Panc1 (cell line): Measurements from ENCODE around the gene TSPAN5. TPM values are rescaled to one million over a fixed set of nuclear protein-coding genes. Genes with fewer than 3 reads are reported as not detected.

ENCODE experiments used
- ATAC-seq: fragments of 200-7000 bp; cut with Tn5 transposase; 2 replicates; pipeline ENCODE4 v1.9.1; 2020; ENCODE audit warnings: mild to moderate bottlenecking, moderate library complexity
- BruUV-seq: library from RNA; stranded (reverse); fragments of 400-500 nt; replicated peaks from 2 replicates; lab custom pipeline; 2021; lab: Mats Ljungman, UMichigan
- CTCF ChIA-PET: fragments of 300-600 bp; sonication (Branson Sonifier 250); formaldehyde crosslinking; loops from one replicate; lab custom pipeline; 2022; ENCODE audit warnings: antibody characterized with exemption; lab: Charles Lee
- POLR2A ChIA-PET: fragments of 300-600 bp; sonication (Branson Sonifier 250); formaldehyde crosslinking; loops from one replicate; lab custom pipeline; 2022; ENCODE audit warnings: antibody characterized with exemption; lab: Charles Lee
- DNase-seq: peaks from one replicate; pipeline ENCODE4 v3.0.0-alpha.2; 2010; ENCODE audit warnings: low read depth, low spot score
- H3K27ac ChIP-seq: 2 replicates; pipeline ENCODE4 v1.5.1; 2011; ENCODE audit warnings: mild to moderate bottlenecking, low read length, inconsistent platforms
- H3K27me3 ChIP-seq: fragments of 200-500 bp; sonication (Bioruptor generic); 2 replicates; pipeline ENCODE4 v1.6.0; 2014; ENCODE audit warnings: low read length, inconsistent platforms; ENCODE audit not compliant: control insufficient read depth, insufficient read depth
- H3K36me3 ChIP-seq: fragments of 200-500 bp; sonication (Bioruptor generic); 2 replicates; pipeline ENCODE4 v1.5.1; 2014; ENCODE audit warnings: inconsistent platforms, mild to moderate bottlenecking, low read length, moderate library complexity; ENCODE audit not compliant: control insufficient read depth, insufficient read depth
- H3K4me1 ChIP-seq: 2 replicates; pipeline ENCODE4 v1.5.1; 2011; ENCODE audit warnings: inconsistent platforms, mild to moderate bottlenecking, low read length, moderate library complexity; ENCODE audit not compliant: control insufficient read depth, insufficient read depth
- H3K4me3 ChIP-seq, 2 experiments: 2 replicates each; pipeline ENCODE4 v1.5.1; 2011 to 2012; ENCODE audit warnings: low read depth in 2 of 2, low read length in 2 of 2, mild to moderate bottlenecking in 2 of 2, inconsistent platforms in 1 of 2, moderate library complexity in 1 of 2
- H3K9me3 ChIP-seq: fragments of 200-500 bp; sonication (Bioruptor generic); 2 replicates; pipeline ENCODE4 v1.5.1; 2014; ENCODE audit warnings: low read depth, mild to moderate bottlenecking, inconsistent platforms, low read length, moderate library complexity; ENCODE audit not compliant: control insufficient read depth, insufficient read depth
- POLR2AphosphoS5 ChIP-seq: IDR thresholded peaks from 2 replicates; pipeline ENCODE4 v1.6.1; 2012; ENCODE audit warnings: mild to moderate bottlenecking, low read depth, low read length, moderate library complexity
- SIN3A ChIP-seq: IDR thresholded peaks from 2 replicates; pipeline ENCODE4 v1.6.1; 2012; ENCODE audit warnings: low read depth, mild to moderate bottlenecking, low read length, moderate library complexity, borderline replicate concordance; ENCODE audit not compliant: insufficient read depth
- TCF7L2 ChIP-seq: IDR thresholded peaks from 2 replicates; pipeline ENCODE4 v1.6.1; 2011; ENCODE audit warnings: mild to moderate bottlenecking, low read depth, low read length, inconsistent platforms
- in situ Hi-C: cut with HindIII; loops from 2 replicates; pipeline ENCODE4 v1.10.0; 2016; ENCODE audit warnings: low sequenced_read_pairs, low pct_unique_long_range_greater_than_20kb
- intact Hi-C: fragments of 100-400 bp; cut with micrococcal nuclease; formaldehyde crosslinking; loops from one replicate; pipeline ENCODE4 v1.10.0; 2022; ENCODE audit not compliant: unreplicated experiment
- total RNA-seq: library from RNA; stranded (reverse); gene quantifications from one replicate; pipeline ENCODE4 v1.2.1, GENCODE V29; 2021; ENCODE audit not compliant: unreplicated experiment
- TF ChIP-seq, protein P1 (sequence below), 2 experiments: IDR thresholded peaks; 2 replicates each; pipeline ENCODE4 v1.6.1; 2011 to 2012; ENCODE audit warnings: low read depth in 2 of 2, control low read depth in 1 of 2, low read length in 1 of 2, mild to moderate bottlenecking in 1 of 2, moderate library complexity in 1 of 2; ENCODE audit not compliant: insufficient read depth in 1 of 2
- TF ChIP-seq, protein P2 (sequence below): fragments of 450-650 bp; IDR thresholded peaks from 2 replicates; pipeline ENCODE4 v1.5.1; 2017; ENCODE audit warnings: mild to moderate bottlenecking

TSPAN5 gene
- total RNA-seq, 1 experiment from 2014 or later = 61.9 TPM

DNA sequence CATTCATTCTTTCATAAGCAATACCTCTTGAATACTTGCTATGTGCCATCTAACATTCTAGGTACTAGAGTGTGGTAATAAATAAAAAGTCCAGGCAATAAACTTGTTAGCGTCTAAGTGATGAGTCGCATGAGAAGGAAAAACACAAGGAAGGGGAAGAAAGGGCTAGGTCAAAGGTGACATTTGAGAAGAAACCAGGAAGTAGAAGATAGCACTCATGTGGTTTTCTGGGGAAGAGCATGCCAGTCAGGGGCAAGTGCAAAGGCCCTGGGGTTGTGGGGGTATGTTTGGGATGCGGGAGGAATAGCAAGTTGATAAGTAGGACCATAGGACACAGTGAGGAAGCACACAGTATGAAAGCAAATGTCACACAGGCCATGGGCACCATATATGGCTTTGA, 157.0 kb downstream of the TSPAN5 start:
- in situ Hi-C loops = no loop called here
- POLR2A ChIA-PET = no interaction called here
- ATAC-seq = no peak

DNA sequence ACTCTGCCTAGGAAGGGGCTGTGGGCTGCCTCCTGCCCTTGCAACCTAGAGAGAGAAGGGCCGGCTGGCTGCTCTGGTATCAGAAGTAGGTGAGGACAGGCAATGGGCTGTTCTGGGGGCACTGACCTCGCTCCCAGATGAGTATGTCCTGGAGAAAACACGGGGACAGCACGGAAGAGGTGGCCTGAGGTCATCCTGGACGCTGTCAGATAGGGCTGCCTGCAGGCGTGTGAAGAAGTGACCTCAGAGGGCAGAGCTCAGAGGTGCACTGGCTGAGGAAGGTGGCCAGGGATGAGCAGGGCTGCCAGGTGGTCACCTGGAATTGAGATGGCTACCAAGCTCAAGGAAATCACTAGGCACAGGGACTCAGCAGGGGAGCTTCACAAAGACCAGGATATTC, 159.6 kb downstream of the TSPAN5 start:
- ChIA-PET POLR2A (no interaction called here), CTCF (no interaction called here)
- H3K27ac ChIP-seq = no peak overlapping the region
- intact Hi-C loops = no loop called here
- H3K36me3 ChIP-seq = no peaks in the 10 kb centered on the region; the same call in 1 of the 2 replicates
- H3K9me3 ChIP-seq = no peaks in the 10 kb centered on the region
- H3K27me3 ChIP-seq = no peaks in the 10 kb centered on the region
- TF ChIP-seq, protein P1, sequence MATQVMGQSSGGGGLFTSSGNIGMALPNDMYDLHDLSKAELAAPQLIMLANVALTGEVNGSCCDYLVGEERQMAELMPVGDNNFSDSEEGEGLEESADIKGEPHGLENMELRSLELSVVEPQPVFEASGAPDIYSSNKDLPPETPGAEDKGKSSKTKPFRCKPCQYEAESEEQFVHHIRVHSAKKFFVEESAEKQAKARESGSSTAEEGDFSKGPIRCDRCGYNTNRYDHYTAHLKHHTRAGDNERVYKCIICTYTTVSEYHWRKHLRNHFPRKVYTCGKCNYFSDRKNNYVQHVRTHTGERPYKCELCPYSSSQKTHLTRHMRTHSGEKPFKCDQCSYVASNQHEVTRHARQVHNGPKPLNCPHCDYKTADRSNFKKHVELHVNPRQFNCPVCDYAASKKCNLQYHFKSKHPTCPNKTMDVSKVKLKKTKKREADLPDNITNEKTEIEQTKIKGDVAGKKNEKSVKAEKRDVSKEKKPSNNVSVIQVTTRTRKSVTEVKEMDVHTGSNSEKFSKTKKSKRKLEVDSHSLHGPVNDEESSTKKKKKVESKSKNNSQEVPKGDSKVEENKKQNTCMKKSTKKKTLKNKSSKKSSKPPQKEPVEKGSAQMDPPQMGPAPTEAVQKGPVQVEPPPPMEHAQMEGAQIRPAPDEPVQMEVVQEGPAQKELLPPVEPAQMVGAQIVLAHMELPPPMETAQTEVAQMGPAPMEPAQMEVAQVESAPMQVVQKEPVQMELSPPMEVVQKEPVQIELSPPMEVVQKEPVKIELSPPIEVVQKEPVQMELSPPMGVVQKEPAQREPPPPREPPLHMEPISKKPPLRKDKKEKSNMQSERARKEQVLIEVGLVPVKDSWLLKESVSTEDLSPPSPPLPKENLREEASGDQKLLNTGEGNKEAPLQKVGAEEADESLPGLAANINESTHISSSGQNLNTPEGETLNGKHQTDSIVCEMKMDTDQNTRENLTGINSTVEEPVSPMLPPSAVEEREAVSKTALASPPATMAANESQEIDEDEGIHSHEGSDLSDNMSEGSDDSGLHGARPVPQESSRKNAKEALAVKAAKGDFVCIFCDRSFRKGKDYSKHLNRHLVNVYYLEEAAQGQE (IDR thresholded peaks at IDR 0.05; ENCODE audit: insufficient read depth in 1 of 2, low read depth in 2 of 2, low read length in 1 of 2) = no peak
- no peak for TF ChIP-seq SIN3A
- no peak for TF ChIP-seq TCF7L2
- no peak for TF ChIP-seq POLR2AphosphoS5
- no peak for DNase-seq
- no peak overlapping the region for H3K4me3 ChIP-seq
- H3K4me1 ChIP-seq = no peaks in the 10 kb centered on the region
- BruUV-seq = no TSS peak
- no peak for ATAC-seq
- in situ Hi-C loops = no loop called here

More for the DNA sequence above, 157.0 kb downstream of the TSPAN5 start:
- TF ChIP-seq POLR2AphosphoS5 = no peak
- TF ChIP-seq, protein P2, sequence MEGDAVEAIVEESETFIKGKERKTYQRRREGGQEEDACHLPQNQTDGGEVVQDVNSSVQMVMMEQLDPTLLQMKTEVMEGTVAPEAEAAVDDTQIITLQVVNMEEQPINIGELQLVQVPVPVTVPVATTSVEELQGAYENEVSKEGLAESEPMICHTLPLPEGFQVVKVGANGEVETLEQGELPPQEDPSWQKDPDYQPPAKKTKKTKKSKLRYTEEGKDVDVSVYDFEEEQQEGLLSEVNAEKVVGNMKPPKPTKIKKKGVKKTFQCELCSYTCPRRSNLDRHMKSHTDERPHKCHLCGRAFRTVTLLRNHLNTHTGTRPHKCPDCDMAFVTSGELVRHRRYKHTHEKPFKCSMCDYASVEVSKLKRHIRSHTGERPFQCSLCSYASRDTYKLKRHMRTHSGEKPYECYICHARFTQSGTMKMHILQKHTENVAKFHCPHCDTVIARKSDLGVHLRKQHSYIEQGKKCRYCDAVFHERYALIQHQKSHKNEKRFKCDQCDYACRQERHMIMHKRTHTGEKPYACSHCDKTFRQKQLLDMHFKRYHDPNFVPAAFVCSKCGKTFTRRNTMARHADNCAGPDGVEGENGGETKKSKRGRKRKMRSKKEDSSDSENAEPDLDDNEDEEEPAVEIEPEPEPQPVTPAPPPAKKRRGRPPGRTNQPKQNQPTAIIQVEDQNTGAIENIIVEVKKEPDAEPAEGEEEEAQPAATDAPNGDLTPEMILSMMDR = no peak
- no peak for TF ChIP-seq SIN3A
- TF ChIP-seq TCF7L2 = no peak
- TF ChIP-seq, protein P1 (IDR thresholded peaks at IDR 0.05; ENCODE audit: insufficient read depth in 1 of 2, low read depth in 2 of 2, low read length in 1 of 2) = no peak
- intact Hi-C loops = no loop called here
- H3K27me3 ChIP-seq = no peaks in the 10 kb centered on the region
- H3K4me1 ChIP-seq = no peaks in the 10 kb centered on the region
- CTCF ChIA-PET = no interaction called here
- DNase-seq = no peak
- no peak overlapping the region for H3K4me3 ChIP-seq
- no peaks in the 10 kb centered on the region for H3K9me3 ChIP-seq
- no peaks in the 10 kb centered on the region; the same call in 1 of the 2 replicates for H3K36me3 ChIP-seq
- no peak overlapping the region for H3K27ac ChIP-seq
- BruUV-seq = no TSS peak
